ENCODE results near the gene INS. TPM values are rescaled to one million over a fixed set of nuclear protein-coding genes. Genes with fewer than 3 reads are reported as not detected.

Gene INS
- total and polyA plus RNA-seq, 2 of the 4 experiments (the other 2 are of a cell fraction) = not detected

GRCh38 chr11:2174361-2174760, 13.4 kb upstream of the INS start:
- Histone ChIP-seq H3K4me2 (ENCODE audit: low read depth, low read length) (no peak overlapping the region), H4K8ac (ENCODE audit: low read depth in 2 of 2, low read length in 2 of 2) (no peak overlapping the region), H3K4me3 (ENCODE audit: insufficient read depth, low read depth, low read length) (no peak overlapping the region), H3K27me3 (ENCODE audit: control insufficient read depth, insufficient read depth, low read length) (peaks cover 5% of the 10 kb centered on the region; the same call in 1 of the 2 replicates), H3K9me3 (ENCODE audit: control insufficient read depth, insufficient read depth, low read length) (no peaks in the 10 kb centered on the region), H2BK15ac (ENCODE audit: low read depth, low read length) (no peak overlapping the region), H2AK9ac (replicated peaks; ENCODE audit: low read depth, low read length, poor library complexity) (no peak overlapping the region), H3K9ac (ENCODE audit: low read depth, low read length) (no peak overlapping the region), H3K56ac (ENCODE audit: extremely low read depth, insufficient read depth, low read length) (no peak overlapping the region), H3K18ac (ENCODE audit: low read depth, low read length) (no peak overlapping the region), H2BK20ac (ENCODE audit: low read depth, low read length) (no peak overlapping the region), H3K4ac (ENCODE audit: low read depth, low read length) (no peak overlapping the region), H2AFZ (replicated peaks; ENCODE audit: low read length, poor library complexity) (no peak overlapping the region), H3K27ac (ENCODE audit: insufficient read depth, low read length) (no peak overlapping the region), H2BK5ac (ENCODE audit: low read depth, low read length, poor library complexity, severe bottlenecking) (no peak overlapping the region), H3K9me1 (ENCODE audit: insufficient read depth, low read length) (peaks cover 6% of the 10 kb centered on the region), H3K23ac (ENCODE audit: low read depth, low read length) (no peak overlapping the region), H4K20me1 (ENCODE audit: insufficient read depth, low read length) (no peaks in the 10 kb centered on the region), H3K4me1 (ENCODE audit: control insufficient read depth, insufficient read depth, low read length) (no peaks in the 10 kb centered on the region), H3K14ac (replicated peaks; ENCODE audit: low read depth, low read length) (no peak overlapping the region), H2AK5ac (ENCODE audit: low read depth, low read length) (no peak overlapping the region), H4K91ac (ENCODE audit: insufficient read depth, low read depth, low read length) (no peak overlapping the region), H4K5ac (ENCODE audit: low read depth, low read length) (no peak overlapping the region), H3K36me3 (ENCODE audit: control insufficient read depth, insufficient read depth, low read length) (no peaks in the 10 kb centered on the region), H2BK120ac (ENCODE audit: low read depth, low read length) (no peak overlapping the region), H3K79me1 (ENCODE audit: low read depth in 1 of 2, low read length in 2 of 2) (no peaks in the 10 kb centered on the region)
- BruUV-seq (replicated peaks) = no TSS peak
- TF ChIP-seq POLR2A (IDR thresholded peaks at IDR 0.05; ENCODE audit: low read depth, low read length) = no peak
- TF ChIP-seq CHD1 (IDR thresholded peaks at IDR 0.05; ENCODE audit: low read depth, low read length) = no peak
- no peak for TF ChIP-seq FOS (IDR thresholded peaks at IDR 0.05; ENCODE audit: low read depth, low read length)
- no peak for TF ChIP-seq CEBPB (IDR thresholded peaks at IDR 0.05; ENCODE audit: low read depth, low read length)
- TF ChIP-seq BHLHE40 (IDR thresholded peaks at IDR 0.05; ENCODE audit: low read depth, low read length) = no peak
- no peak for TF ChIP-seq RAD21 (IDR thresholded peaks at IDR 0.05; ENCODE audit: low read length)
- TF ChIP-seq MAFK (IDR thresholded peaks at IDR 0.05; ENCODE audit: low read depth, low read length) = no peak
- TF ChIP-seq CTCF (conservative IDR thresholded peaks at IDR 0.05; ENCODE audit: low read depth, low read length) = no peak
- TF ChIP-seq SMC3 (IDR thresholded peaks at IDR 0.05; ENCODE audit: low read depth, low read length) = no peak
- TF ChIP-seq RCOR1 (IDR thresholded peaks at IDR 0.05; ENCODE audit: insufficient replicate concordance, low read length) = no peak
- TF ChIP-seq ELK1 (IDR thresholded peaks at IDR 0.05; ENCODE audit: borderline replicate concordance, low read depth, low read length) = no peak
- no peak for TF ChIP-seq MXI1 (IDR thresholded peaks at IDR 0.05; ENCODE audit: borderline replicate concordance, low read depth, low read length)
- no peak for TF ChIP-seq RFX5 (IDR thresholded peaks at IDR 0.05; ENCODE audit: low read depth, low read length)
- no peak for TF ChIP-seq NFE2L2 (IDR thresholded peaks at IDR 0.05; ENCODE audit: low read depth, low read length)
- no peak for TF ChIP-seq MAZ (IDR thresholded peaks at IDR 0.05; ENCODE audit: borderline replicate concordance, low read depth, low read length)
- TF ChIP-seq, protein P1, sequence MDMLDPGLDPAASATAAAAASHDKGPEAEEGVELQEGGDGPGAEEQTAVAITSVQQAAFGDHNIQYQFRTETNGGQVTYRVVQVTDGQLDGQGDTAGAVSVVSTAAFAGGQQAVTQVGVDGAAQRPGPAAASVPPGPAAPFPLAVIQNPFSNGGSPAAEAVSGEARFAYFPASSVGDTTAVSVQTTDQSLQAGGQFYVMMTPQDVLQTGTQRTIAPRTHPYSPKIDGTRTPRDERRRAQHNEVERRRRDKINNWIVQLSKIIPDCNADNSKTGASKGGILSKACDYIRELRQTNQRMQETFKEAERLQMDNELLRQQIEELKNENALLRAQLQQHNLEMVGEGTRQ (IDR thresholded peaks at IDR 0.05; ENCODE audit: low read depth, low read length) = no peak
- intact Hi-C loops (cut with micrococcal nuclease) (no loop called here), dilution Hi-C loops (cut with HindIII; ENCODE audit: low sequenced_read_pairs, unreplicated experiment) (no loop called here), in situ Hi-C loops (cut with MboI; ENCODE audit: low sequenced_read_pairs) (no loop called here)
- ChIA-PET POLR2A (ENCODE audit: unreplicated experiment) (no interaction called here), CTCF (no interaction called here)
- no peak for DNase-seq
- WGBS, 2 experiments (ENCODE audit: extremely low coverage in 2 of 2, insufficient read length in 1 of 2) = 74% methylated on average over 8 of the region's 11 CpGs; no CpG with 5 or more reads in 1 of the 2 experiments
- ATAC-seq (ENCODE audit: low read depth) = no peak

Data from IMR-90 (cell line).